Measurements from ENCODE around the gene KLC4. TPM values are rescaled to one million over a fixed set of nuclear protein-coding genes. Genes with fewer than 3 reads are reported as not detected.
A peak's percentile ranks its signal among the peaks of the same experiment; 100 is the strongest.

Gene KLC4
- total and polyA plus RNA-seq, 3 donors from 2014 or later, result 41.1 to 63.1 (median 49.4) TPM

DNA sequence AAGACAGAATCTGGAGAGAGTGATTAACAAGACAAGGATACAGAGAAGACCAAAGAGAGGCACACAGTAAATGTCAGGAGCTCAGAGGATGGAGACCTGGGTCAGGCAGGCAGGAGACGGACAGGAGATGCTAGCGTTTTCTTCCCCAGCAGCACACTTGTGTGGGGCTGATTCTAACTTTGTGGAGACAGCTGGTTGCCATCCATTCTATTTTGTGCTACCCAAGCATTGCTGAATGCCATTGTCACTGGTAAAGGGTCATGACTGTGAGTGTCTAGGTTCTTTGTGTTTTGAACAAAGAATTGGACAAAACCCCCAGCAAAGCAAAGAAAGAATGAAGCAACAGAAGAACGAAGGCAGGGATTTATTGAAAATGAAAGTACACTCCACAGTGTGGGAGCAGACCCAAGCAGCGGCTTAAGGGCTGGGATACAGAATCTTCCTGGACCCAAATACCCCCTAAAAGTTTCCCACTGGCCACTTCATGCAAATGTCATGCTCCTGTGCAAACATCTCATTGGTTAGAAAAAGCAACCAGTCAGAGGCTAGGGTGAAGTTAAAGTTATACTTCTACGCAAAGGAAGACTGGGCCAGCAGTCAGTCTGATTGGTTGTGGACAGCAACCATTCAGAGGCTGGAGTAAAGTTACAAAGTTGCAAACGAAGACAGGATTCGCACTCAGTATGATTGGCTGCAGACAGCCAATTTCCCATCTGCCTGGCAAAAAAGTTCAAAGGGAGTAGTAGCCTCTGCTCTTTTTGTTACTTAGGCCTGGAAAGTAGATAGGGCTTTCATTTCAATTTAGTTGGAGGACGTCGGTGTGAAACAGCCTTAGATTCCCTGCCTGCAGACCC lies 34.2 kb downstream of the KLC4 start:
- H3K4me3 ChIP-seq, result peak overlapping the region; percentile 26 to 27

DNA sequence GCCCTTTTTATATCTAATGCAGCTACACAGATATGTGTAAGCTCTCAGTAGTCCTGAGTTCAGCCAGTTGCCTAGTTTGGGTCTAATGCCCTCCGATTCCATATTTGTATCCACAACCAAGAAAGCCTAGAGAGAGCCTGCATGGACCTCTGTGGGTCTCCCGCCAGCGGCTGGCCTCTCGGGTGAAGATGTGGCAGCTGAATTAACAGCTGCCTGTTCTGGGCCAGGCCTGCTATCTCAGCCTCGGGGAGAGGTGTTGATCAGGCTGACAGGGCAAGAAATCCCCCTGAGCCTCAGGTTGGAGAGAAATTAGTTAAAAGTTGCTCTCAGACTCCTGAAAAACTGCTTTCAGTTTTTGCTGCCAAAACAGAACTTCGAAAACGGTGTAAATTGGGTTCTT lies 36.5 kb downstream of the KLC4 start:
- peaks cover 17% of the 10 kb centered on the region for H3K4me1 ChIP-seq
- TF ChIP-seq POLR2A (IDR thresholded peaks at IDR 0.05), result no peak
- TF ChIP-seq, protein P1, sequence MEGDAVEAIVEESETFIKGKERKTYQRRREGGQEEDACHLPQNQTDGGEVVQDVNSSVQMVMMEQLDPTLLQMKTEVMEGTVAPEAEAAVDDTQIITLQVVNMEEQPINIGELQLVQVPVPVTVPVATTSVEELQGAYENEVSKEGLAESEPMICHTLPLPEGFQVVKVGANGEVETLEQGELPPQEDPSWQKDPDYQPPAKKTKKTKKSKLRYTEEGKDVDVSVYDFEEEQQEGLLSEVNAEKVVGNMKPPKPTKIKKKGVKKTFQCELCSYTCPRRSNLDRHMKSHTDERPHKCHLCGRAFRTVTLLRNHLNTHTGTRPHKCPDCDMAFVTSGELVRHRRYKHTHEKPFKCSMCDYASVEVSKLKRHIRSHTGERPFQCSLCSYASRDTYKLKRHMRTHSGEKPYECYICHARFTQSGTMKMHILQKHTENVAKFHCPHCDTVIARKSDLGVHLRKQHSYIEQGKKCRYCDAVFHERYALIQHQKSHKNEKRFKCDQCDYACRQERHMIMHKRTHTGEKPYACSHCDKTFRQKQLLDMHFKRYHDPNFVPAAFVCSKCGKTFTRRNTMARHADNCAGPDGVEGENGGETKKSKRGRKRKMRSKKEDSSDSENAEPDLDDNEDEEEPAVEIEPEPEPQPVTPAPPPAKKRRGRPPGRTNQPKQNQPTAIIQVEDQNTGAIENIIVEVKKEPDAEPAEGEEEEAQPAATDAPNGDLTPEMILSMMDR (IDR thresholded peaks at IDR 0.05), result no peak
- H3K27me3 ChIP-seq, result no peaks in the 10 kb centered on the region
- 73 to 74% methylated on average over 7 of the region's 7 CpGs for WGBS, 2 donors
- H3K27ac ChIP-seq, result no peak overlapping the region
- H3K9me3 ChIP-seq, result no peaks in the 10 kb centered on the region
- H3K36me3 ChIP-seq (ENCODE audit: low read depth, missing control alignments), result no peaks in the 10 kb centered on the region
- intact Hi-C loops (cut with DNase I; ENCODE audit: low total_unique reads), result no loop called here
- no peak overlapping the region for H3K4me3 ChIP-seq
- DNase-seq, result no peak

More for the DNA sequence above, 34.2 kb downstream of the KLC4 start:
- peak; percentile 91 for DNase-seq
- intact Hi-C loops (cut with DNase I; ENCODE audit: low total_unique reads), result no loop called here
- H3K27me3 ChIP-seq, result no peaks in the 10 kb centered on the region
- WGBS, 2 donors, result 12 to 14% methylated on average over 9 of the region's 9 CpGs
- peak overlapping the region; percentile 70 to 83 for H3K27ac ChIP-seq
- TF ChIP-seq, protein P1 (IDR thresholded peaks at IDR 0.05), result no peak
- no peak for TF ChIP-seq POLR2A (IDR thresholded peaks at IDR 0.05)
- peaks cover 32% of the 10 kb centered on the region for H3K4me1 ChIP-seq
- H3K9me3 ChIP-seq, result no peaks in the 10 kb centered on the region
- no peaks in the 10 kb centered on the region for H3K36me3 ChIP-seq (ENCODE audit: low read depth, missing control alignments)

DNA sequence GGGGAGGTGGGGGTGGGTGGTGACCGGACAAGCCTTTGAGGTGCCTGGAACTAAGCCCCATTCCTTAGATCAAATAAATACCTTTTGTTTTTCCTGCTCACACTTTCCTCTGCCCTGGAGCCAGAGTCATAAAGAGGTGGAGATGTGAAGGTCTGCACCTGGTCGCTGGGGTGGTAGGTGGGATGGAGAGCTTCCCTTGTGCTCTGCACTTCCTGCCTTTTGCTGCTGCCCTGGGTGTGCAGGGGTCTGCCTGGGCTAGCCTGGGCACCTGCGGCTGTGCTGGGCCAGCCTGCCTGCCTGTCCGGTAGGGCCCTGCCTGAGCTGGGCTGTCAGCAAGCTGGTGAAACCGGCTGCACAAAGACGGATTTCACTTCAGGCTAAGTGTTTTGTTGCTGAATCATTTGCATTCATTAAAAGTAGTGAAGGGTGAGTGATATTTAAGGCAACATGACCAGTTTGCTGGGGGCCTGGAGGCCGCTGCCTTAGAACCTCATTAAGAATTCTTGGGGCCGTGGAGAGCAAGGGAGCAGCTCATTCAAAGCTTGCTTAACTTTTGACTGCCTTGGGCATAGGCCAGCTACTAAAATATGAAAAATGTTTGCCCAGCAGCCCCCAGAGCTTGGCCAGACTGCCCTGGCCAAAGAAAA lies 37.1 kb downstream of the KLC4 start:
- 47 to 61% methylated on average over 7 to 8 of the region's 8 CpGs for WGBS, 2 donors
- H3K27ac ChIP-seq, result no peak overlapping the region
- TF ChIP-seq, protein P1 (IDR thresholded peaks at IDR 0.05), result no peak
- TF ChIP-seq POLR2A (IDR thresholded peaks at IDR 0.05), result no peak
- peaks cover 17% of the 10 kb centered on the region for H3K4me1 ChIP-seq
- no peak overlapping the region for H3K4me3 ChIP-seq
- intact Hi-C loops (cut with DNase I; ENCODE audit: low total_unique reads), result no loop called here
- H3K27me3 ChIP-seq, result no peaks in the 10 kb centered on the region
- no peaks in the 10 kb centered on the region for H3K36me3 ChIP-seq (ENCODE audit: low read depth, missing control alignments)
- H3K9me3 ChIP-seq, result no peaks in the 10 kb centered on the region
- DNase-seq, result no peak

DNA sequence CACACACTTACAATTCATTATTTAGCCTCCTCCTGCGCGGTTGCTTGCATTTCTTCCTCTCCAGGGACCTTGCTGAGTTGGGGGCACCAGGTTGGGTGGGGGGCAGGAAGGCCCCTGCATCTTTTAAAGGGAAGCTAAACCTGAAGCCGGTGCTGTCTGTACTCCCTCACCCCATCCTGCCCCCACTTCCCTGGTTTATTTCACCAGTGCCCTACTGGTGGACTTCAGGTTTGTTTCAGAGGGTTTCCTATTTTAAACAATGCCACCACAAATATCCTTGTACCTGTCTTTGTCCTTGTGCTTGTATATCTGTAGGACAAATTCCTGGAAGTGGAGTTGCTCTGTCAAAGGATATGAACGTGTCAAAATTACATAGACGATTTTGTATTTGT lies 37.7 kb downstream of the KLC4 start:
- Histone ChIP-seq H3K9me3 (no peaks in the 10 kb centered on the region), H3K36me3 (ENCODE audit: low read depth, missing control alignments) (no peaks in the 10 kb centered on the region), H3K4me1 (peaks cover 17% of the 10 kb centered on the region), H3K27me3 (no peaks in the 10 kb centered on the region), H3K27ac (no peak overlapping the region), H3K4me3 (no peak overlapping the region)
- no peak for TF ChIP-seq POLR2A (IDR thresholded peaks at IDR 0.05)
- TF ChIP-seq, protein P1 (IDR thresholded peaks at IDR 0.05), result no peak
- no peak for DNase-seq
- intact Hi-C loops (cut with DNase I; ENCODE audit: low total_unique reads), result no loop called here
- WGBS, 2 donors, result 56 to 57% methylated on average over 5 of the region's 5 CpGs
